Neural cell (in vitro differentiated cells): ENCODE results near the gene MTCL1. TPM values are rescaled to one million over a fixed set of nuclear protein-coding genes. Genes with fewer than 3 reads are reported as not detected.

ENCODE experiments used
- H2AFZ ChIP-seq: fragments of 200-600, 300-800 bp; sonication (generic), shearing (Covaris generic); 2 replicates; pipeline ENCODE4 v1.6.0; 2014; ENCODE audit warnings: low read depth, mild to moderate bottlenecking, antibody characterized with exemption, low read length, moderate library complexity
- H3F3A ChIP-seq: fragments of 200-600 bp; shearing (Covaris generic); 2 replicates; pipeline ENCODE4 v1.6.1; 2016; ENCODE audit warnings: mild to moderate bottlenecking, moderate library complexity, mixed read lengths, antibody characterized with exemption, low read length; ENCODE audit not compliant: insufficient read depth, poor library complexity, severe bottlenecking
- H3K27ac ChIP-seq: fragments of 200-600, 300-800 bp; sonication (generic), shearing (Covaris generic); 2 replicates; pipeline ENCODE4 v1.5.1; 2014; ENCODE audit warnings: mild to moderate bottlenecking, low read length, moderate library complexity
- H3K27me3 ChIP-seq: fragments of 300-800, 200-600 bp; sonication (generic), shearing (Covaris generic); 2 replicates; pipeline ENCODE4 v1.6.0; 2014; ENCODE audit warnings: mild to moderate bottlenecking, low read depth, low read length, moderate library complexity; ENCODE audit not compliant: insufficient read depth
- H3K36me3 ChIP-seq: fragments of 300-800, 200-600 bp; sonication (generic), shearing (Covaris generic); 2 replicates; pipeline ENCODE4 v1.5.1; 2014; ENCODE audit warnings: mild to moderate bottlenecking, antibody characterized with exemption, low read length, moderate library complexity; ENCODE audit not compliant: insufficient read depth
- H3K4me2 ChIP-seq: fragments of 300-800, 200-600 bp; sonication (generic), shearing (Covaris generic); 2 replicates; pipeline ENCODE4 v1.6.0; 2014; ENCODE audit warnings: mild to moderate bottlenecking, low read length
- H3K4me3 ChIP-seq: fragments of 300-800, 200-600 bp; sonication (generic), shearing (Covaris generic); 2 replicates; pipeline ENCODE4 v1.5.1; 2014; ENCODE audit warnings: mild to moderate bottlenecking, low read length, moderate library complexity
- H3K79me2 ChIP-seq: fragments of 200-600 bp; shearing (Covaris generic); replicated peaks from 2 replicates; pipeline ENCODE4 v1.6.0; 2014; ENCODE audit warnings: mild to moderate bottlenecking, low read length, moderate library complexity; ENCODE audit not compliant: insufficient read depth
- H3K9ac ChIP-seq: fragments of 300-800, 200-600 bp; sonication (generic), shearing (Covaris generic); 2 replicates; pipeline ENCODE4 v1.6.1; 2016; ENCODE audit warnings: mild to moderate bottlenecking, low read length, mixed read lengths
- H3K9me2 ChIP-seq: fragments of 200-600 bp; shearing (Covaris generic); 2 replicates; pipeline ENCODE4 v1.6.1; 2016; ENCODE audit warnings: mild to moderate bottlenecking, low read length, mixed read lengths; ENCODE audit not compliant: insufficient read depth
- H3K9me3 ChIP-seq: fragments of 200-600, 300-800 bp; sonication (generic), shearing (Covaris generic); 2 replicates; pipeline ENCODE4 v1.6.1; 2016; ENCODE audit warnings: mild to moderate bottlenecking, mixed run types, low read length, moderate library complexity, mixed read lengths
- H4K20me1 ChIP-seq: fragments of 200-600 bp; shearing (Covaris generic); 2 replicates; pipeline ENCODE4 v1.6.1; 2016; ENCODE audit warnings: mild to moderate bottlenecking, mixed run types; ENCODE audit not compliant: insufficient read depth
- CTCF ChIP-seq: fragments of 450-650 bp; IDR thresholded peaks from 2 replicates; pipeline ENCODE4 v1.5.1; 2014; ENCODE audit warnings: antibody characterized with exemption, mild to moderate bottlenecking, moderate library complexity; ENCODE audit not compliant: poor library complexity, severe bottlenecking
- EP300 ChIP-seq: fragments of 450-650 bp; conservative IDR thresholded peaks from 2 replicates; pipeline ENCODE4 v1.6.1; 2014; ENCODE audit warnings: antibody characterized with exemption, mild to moderate bottlenecking, moderate library complexity; ENCODE audit not compliant: poor library complexity, severe bottlenecking
- EZH2 ChIP-seq: fragments of 200-600, 300-800 bp; shearing (Covaris generic), sonication (generic); IDR thresholded peaks from 2 replicates; pipeline ENCODE4 v1.6.1; 2014; ENCODE audit warnings: antibody characterized with exemption, low read length, borderline replicate concordance, mild to moderate bottlenecking; ENCODE audit not compliant: insufficient read depth, poor library complexity, severe bottlenecking
- MXI1 ChIP-seq: fragments of 450-650 bp; conservative IDR thresholded peaks from 2 replicates; pipeline ENCODE4 v1.6.1; 2014; ENCODE audit warnings: antibody characterized with exemption, mild to moderate bottlenecking; ENCODE audit not compliant: poor library complexity, severe bottlenecking
- POLR2AphosphoS5 ChIP-seq: IDR thresholded peaks from 2 replicates; pipeline ENCODE4 v1.6.1; 2012
- RAD21 ChIP-seq: fragments of 450-650 bp; conservative IDR thresholded peaks from 2 replicates; pipeline ENCODE4 v1.6.1; 2014; ENCODE audit warnings: antibody characterized with exemption, mild to moderate bottlenecking, moderate library complexity
- REST ChIP-seq: IDR thresholded peaks from 2 replicates; pipeline ENCODE4 v1.6.1; 2012; ENCODE audit warnings: borderline replicate concordance
- SMC3 ChIP-seq: fragments of 450-650 bp; conservative IDR thresholded peaks from 2 replicates; pipeline ENCODE4 v1.6.1; 2014; ENCODE audit warnings: antibody characterized with exemption, mild to moderate bottlenecking, moderate library complexity; ENCODE audit not compliant: poor library complexity
- TAF1 ChIP-seq: IDR thresholded peaks from 2 replicates; pipeline ENCODE4 v1.6.1; 2012; ENCODE audit warnings: low read depth
- polyA plus RNA-seq: library from polyadenylated mRNA; depleted of rRNA; stranded (reverse); fragments of >200 nt; gene quantifications from 2 replicates; pipeline ENCODE4 v1.2.3, GENCODE V29; 2014

The MTCL1 gene
- polyA plus RNA-seq, 1 donor from 2014 or later = 20.8 TPM

GRCh38 chr18:8660316-8660715 lies 45.0 kb upstream of the MTCL1 start:
- TF ChIP-seq REST = no peak
- TF ChIP-seq SMC3 = no peak
- no peak for TF ChIP-seq POLR2AphosphoS5
- no peak for TF ChIP-seq MXI1
- no peak for TF ChIP-seq RAD21
- TF ChIP-seq CTCF = no peak
- TF ChIP-seq TAF1 = no peak
- no peak for TF ChIP-seq EZH2
- TF ChIP-seq EP300 = no peak

GRCh38 chr18:8661754-8662559 lies 43.4 kb upstream of the MTCL1 start:
- Histone ChIP-seq H3K79me2 (no peaks in the 10 kb centered on the region), H3K4me2 (peak overlapping the region; percentile 92), H2AFZ (peak overlapping the region; percentile 67), H3K4me3 (peak overlapping the region; percentile 58), H3K27ac (peak overlapping the region; percentile 65), H3K9me2 (no peaks in the 10 kb centered on the region), H3K9ac (peak overlapping the region; percentile 59), H3F3A (no peaks in the 10 kb centered on the region), H3K27me3 (no peaks in the 10 kb centered on the region), H3K36me3 (no peaks in the 10 kb centered on the region), H4K20me1 (no peaks in the 10 kb centered on the region), H3K9me3 (no peaks in the 10 kb centered on the region)
- TF ChIP-seq MXI1 (no peak), EZH2 (no peak), EP300 (no peak), CTCF (no peak), POLR2AphosphoS5 (no peak), RAD21 (no peak), TAF1 (no peak), SMC3 (no peak), REST (no peak)

More at GRCh38 chr18:8660316-8660715, 45.0 kb upstream of the MTCL1 start:
- no peaks in the 10 kb centered on the region for H3K36me3 ChIP-seq
- H3K9me3 ChIP-seq = no peaks in the 10 kb centered on the region
- H3K4me3 ChIP-seq = no peak overlapping the region
- H2AFZ ChIP-seq = no peak overlapping the region
- no peaks in the 10 kb centered on the region for H3K9me2 ChIP-seq
- H3K27me3 ChIP-seq = no peaks in the 10 kb centered on the region
- H3K9ac ChIP-seq = no peak overlapping the region
- no peaks in the 10 kb centered on the region for H3K79me2 ChIP-seq
- H3K4me2 ChIP-seq = no peak overlapping the region
- H4K20me1 ChIP-seq = no peaks in the 10 kb centered on the region
- no peaks in the 10 kb centered on the region for H3F3A ChIP-seq
- H3K27ac ChIP-seq = no peak overlapping the region
